Epithelial cell of proximal tubule (primary cell): ENCODE measurements around the gene ADAMTS12. TPM values are rescaled to one million over a fixed set of nuclear protein-coding genes. Genes with fewer than 3 reads are reported as not detected.

Experiments
- DNase-seq: peaks from one replicate; pipeline ENCODE4 v3.0.0-alpha.2; 2011; ENCODE audit warnings: low read depth
- H3K4me3 ChIP-seq: 2 replicates; pipeline ENCODE4 v1.5.1; 2011; ENCODE audit warnings: low read depth, mild to moderate bottlenecking, low read length
- CTCF ChIP-seq: conservative IDR thresholded peaks from 2 replicates; pipeline ENCODE4 v1.5.1; 2012; ENCODE audit warnings: low read depth, mild to moderate bottlenecking, low read length
- total RNA-seq: library from RNA; depleted of rRNA; stranded (reverse); fragments of >200 nt; gene quantifications from 2 replicates; pipeline ENCODE4 v1.2.3, GENCODE V29; 2015

ADAMTS12 gene
- total RNA-seq, 1 donor from 2014 or later: 2.1 TPM

GRCh38 chr5:33720176-33720575 is 171.6 kb downstream of the ADAMTS12 start:
- no peak overlapping the region for H3K4me3 ChIP-seq
- no peak for DNase-seq
- no peak for TF ChIP-seq CTCF

- DNase-seq: no peak
- TF ChIP-seq CTCF: no peak
- H3K4me3 ChIP-seq: no peak overlapping the region
These were observed 172.0 kb downstream of the ADAMTS12 start for GRCh38 chr5:33719769-33720168.

GRCh38 chr5:33715661-33716060 is 176.1 kb downstream of the ADAMTS12 start:
- no peak for DNase-seq

GRCh38 chr5:33713136-33713765 is 178.5 kb downstream of the ADAMTS12 start:
- TF ChIP-seq CTCF: no peak
- DNase-seq: no peak
- H3K4me3 ChIP-seq: no peak overlapping the region

More at GRCh38 chr5:33715661-33716060, 176.1 kb downstream of the ADAMTS12 start:
- no peak for TF ChIP-seq CTCF
- no peak overlapping the region for H3K4me3 ChIP-seq

GRCh38 chr5:33712664-33713063 is 179.1 kb downstream of the ADAMTS12 start:
- no peak overlapping the region for H3K4me3 ChIP-seq
- DNase-seq: no peak
- no peak for TF ChIP-seq CTCF

DNA sequence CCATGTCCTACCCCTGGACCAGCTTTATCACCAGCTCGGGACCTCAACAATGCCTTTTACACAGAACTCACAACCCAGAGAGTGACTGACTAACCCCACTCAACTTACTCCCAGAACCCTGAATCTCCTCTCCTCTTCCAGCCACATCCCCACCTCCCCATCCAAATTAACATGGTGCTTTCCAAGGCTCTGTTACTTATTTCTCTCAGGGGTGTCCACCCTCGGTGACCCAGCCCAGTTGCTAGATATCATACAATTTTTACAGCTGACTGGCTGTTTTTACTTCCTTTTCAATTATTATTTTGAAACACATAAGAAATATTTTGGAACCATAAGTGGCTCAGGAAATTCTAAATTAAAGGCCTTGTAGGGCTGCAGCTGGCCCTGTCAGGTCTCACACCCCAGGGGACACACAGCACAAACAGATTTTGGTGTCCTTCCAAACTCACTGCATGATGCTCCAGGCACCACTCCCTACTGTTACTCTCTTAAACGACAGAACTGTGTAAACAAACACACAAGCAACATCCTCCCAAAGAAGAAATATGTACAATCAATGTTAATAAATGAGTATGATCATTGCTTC is 180.6 kb downstream of the ADAMTS12 start:
- no peak overlapping the region for H3K4me3 ChIP-seq
- DNase-seq: no peak
- TF ChIP-seq CTCF: no peak

GRCh38 chr5:33702867-33703266 is 188.9 kb downstream of the ADAMTS12 start:
- DNase-seq: no peak
- H3K4me3 ChIP-seq: no peak overlapping the region
- TF ChIP-seq CTCF: no peak
